Brain microvascular endothelial cell (primary cell): ENCODE data around the gene CSNK2A1.

Source experiments
- DNase-seq: peaks from one replicate; pipeline ENCODE4 v3.0.0-alpha.2; 2020
- H3K27ac ChIP-seq: fragments of 250-450 bp; sonication (Bioruptor Pico); 2 replicates; pipeline ENCODE4 v1.5.1; 2020; ENCODE audit warnings: mild to moderate bottlenecking, moderate library complexity
- H3K27me3 ChIP-seq: fragments of 250-450 bp; sonication (Bioruptor Pico); replicated peaks from 2 replicates; pipeline ENCODE4 v1.5.1; 2020; ENCODE audit warnings: mild to moderate bottlenecking
- H3K36me3 ChIP-seq: fragments of 250-450 bp; sonication (Bioruptor Pico); replicated peaks from 2 replicates; pipeline ENCODE4 v1.5.1; 2020; ENCODE audit warnings: mild to moderate bottlenecking
- H3K4me3 ChIP-seq: 2 replicates; pipeline ENCODE4 v1.5.1; 2011; ENCODE audit warnings: low read depth, mild to moderate bottlenecking, control low read depth, low read length, moderate library complexity
- in situ Hi-C: cut with HindIII; loops from 2 replicates; pipeline ENCODE4 v1.10.0; 2017; ENCODE audit warnings: low sequenced_read_pairs, low pct_ligation_motif_present
- TF ChIP-seq, protein P1 (sequence below): IDR thresholded peaks from 2 replicates; pipeline ENCODE4 v1.5.1; 2011; ENCODE audit warnings: low read depth, mild to moderate bottlenecking, moderate library complexity, low read length, control low read depth, inconsistent platforms; ENCODE audit errors: missing control alignments

Gene CSNK2A1

DNA sequence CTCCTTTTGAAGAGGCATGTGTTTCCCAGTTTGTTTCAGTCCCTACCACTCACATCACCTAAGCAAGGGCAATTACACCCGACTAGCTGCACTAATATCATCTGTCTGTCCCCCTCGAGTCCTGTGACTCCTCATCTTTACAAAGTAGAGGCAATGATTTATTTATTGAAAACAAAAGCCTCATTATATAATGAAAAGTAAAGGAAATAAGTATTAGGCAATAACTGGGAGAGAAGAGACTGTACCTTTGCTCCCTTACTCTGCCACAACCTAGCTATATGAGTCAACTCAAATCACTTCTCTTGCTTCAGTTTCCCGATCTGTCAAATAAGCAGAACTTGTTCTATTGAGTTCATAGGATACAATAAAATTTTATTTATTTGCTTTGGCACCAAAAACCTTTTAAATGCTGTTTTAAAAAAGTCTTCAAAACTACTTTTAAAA is 38.9 kb downstream of the CSNK2A1 start:
- DNase-seq: no peak
- in situ Hi-C loops: no loop called here
- Histone ChIP-seq H3K4me3 (no peak overlapping the region), H3K36me3 (peaks cover 63% of the 10 kb centered on the region), H3K27ac (no peak overlapping the region), H3K27me3 (no peaks in the 10 kb centered on the region)
- TF ChIP-seq, protein P1, sequence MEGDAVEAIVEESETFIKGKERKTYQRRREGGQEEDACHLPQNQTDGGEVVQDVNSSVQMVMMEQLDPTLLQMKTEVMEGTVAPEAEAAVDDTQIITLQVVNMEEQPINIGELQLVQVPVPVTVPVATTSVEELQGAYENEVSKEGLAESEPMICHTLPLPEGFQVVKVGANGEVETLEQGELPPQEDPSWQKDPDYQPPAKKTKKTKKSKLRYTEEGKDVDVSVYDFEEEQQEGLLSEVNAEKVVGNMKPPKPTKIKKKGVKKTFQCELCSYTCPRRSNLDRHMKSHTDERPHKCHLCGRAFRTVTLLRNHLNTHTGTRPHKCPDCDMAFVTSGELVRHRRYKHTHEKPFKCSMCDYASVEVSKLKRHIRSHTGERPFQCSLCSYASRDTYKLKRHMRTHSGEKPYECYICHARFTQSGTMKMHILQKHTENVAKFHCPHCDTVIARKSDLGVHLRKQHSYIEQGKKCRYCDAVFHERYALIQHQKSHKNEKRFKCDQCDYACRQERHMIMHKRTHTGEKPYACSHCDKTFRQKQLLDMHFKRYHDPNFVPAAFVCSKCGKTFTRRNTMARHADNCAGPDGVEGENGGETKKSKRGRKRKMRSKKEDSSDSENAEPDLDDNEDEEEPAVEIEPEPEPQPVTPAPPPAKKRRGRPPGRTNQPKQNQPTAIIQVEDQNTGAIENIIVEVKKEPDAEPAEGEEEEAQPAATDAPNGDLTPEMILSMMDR: no peak

DNA sequence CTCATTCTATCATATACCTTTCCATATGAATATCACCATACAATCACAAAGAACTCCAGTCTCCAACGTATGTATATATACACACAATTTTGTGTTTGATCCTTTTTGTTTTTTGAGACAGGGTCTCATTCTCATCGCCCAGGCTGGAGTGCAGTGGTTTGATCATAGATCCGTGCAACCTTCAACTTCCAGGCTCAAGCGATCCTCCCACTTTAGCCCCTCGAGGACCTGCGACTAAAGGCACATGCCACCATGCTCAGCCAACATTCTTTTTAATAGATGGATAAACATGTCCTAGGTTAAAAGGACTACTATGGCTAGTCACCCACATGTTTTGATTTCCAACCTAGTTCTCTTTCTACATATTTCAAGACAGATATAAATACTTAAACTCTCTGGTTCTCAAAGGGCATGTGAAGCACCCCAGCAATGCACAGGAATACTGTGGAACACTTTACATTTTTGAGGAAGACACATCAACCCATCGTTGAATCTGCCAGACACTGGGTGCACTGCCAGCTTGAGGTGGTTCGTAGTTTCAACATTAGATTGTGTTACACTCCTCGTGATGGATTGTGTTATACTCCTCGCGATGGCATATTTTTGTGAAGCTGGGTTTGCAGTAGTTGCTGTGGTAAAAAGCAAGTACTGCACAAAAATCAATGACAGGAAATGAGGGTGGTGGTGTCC is 40.4 kb downstream of the CSNK2A1 start:
- Histone ChIP-seq H3K36me3 (peaks cover 73% of the 10 kb centered on the region), H3K27me3 (no peaks in the 10 kb centered on the region), H3K4me3 (no peak overlapping the region), H3K27ac (no peak overlapping the region)
- no peak for DNase-seq
- in situ Hi-C loops: no loop called here
- TF ChIP-seq, protein P1: no peak

DNA sequence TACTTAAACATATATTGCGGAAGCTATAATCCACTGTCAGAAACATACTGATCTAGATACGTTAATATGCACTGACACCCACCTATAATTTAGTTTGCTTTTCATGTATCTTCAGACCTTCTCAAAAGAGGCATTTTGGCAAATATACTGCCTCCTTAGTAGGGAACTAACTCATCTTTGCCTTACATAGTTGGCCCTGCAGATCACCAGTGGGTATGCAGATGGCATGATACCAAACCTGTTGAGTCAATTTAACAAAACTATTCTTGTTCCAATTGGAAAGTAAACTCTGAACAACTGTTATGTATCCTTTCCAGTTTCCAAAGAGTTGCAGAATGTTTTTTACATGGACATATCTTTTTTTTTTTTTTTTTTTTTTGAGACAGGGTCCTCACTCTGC is 45.6 kb downstream of the CSNK2A1 start:
- in situ Hi-C loops: no loop called here
- Histone ChIP-seq H3K36me3 (peaks cover 71% of the 10 kb centered on the region), H3K4me3 (no peak overlapping the region), H3K27me3 (no peaks in the 10 kb centered on the region), H3K27ac (no peak overlapping the region)
- TF ChIP-seq, protein P1: no peak
- no peak for DNase-seq

DNA sequence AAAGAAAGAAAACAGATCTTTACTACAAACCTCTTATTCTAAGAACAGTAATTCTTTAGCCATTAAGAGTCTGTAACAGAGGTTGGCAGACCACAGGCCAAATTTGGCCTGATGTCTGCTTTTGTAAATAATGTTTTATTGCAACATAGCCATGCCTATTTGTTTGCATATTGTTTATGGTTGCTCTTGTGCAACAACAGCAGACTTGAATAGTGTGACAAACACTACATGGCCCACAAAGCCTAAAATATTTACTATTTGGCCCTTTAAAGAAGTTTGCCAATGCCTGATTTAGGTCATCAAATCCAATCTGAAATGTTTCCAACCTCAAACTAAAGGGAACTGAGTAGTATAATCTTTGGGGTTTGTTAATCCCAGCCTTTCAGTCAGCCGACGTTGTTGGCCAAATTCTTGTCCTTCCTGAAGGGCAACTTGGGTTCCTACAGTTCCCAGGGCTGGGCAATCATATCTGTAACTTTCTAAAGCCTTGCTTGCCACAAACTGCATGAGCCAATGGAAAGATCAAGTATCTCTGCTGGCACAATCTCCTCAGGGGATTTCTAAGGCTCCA is 47.4 kb downstream of the CSNK2A1 start:
- in situ Hi-C loops: no loop called here
- TF ChIP-seq, protein P1: no peak
- Histone ChIP-seq H3K4me3 (no peak overlapping the region), H3K36me3 (peaks cover 75% of the 10 kb centered on the region), H3K27ac (no peak overlapping the region), H3K27me3 (no peaks in the 10 kb centered on the region)
- DNase-seq: no peak

DNA sequence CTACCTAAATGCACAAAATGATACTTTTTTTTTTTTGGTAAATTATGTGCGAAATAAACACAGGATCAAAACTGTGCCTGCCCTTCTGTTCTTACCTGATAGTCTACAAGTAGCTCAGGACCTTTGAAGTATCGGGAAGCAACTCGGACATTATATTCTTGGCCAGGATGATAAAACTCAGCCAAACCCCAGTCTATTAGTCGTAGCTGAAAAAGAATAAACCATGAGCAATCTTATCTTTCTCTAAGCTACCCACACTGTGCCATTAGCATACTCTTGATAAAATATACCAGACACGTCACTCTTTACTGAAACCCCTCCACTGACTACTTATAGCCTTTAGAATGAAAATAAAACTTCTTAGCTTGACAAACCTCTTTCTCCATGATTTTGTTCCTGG is 51.4 kb downstream of the CSNK2A1 start:
- H3K4me3 ChIP-seq: no peak overlapping the region
- DNase-seq: no peak
- TF ChIP-seq, protein P1: no peak
- H3K36me3 ChIP-seq: peaks cover 80% of the 10 kb centered on the region
- in situ Hi-C loops: no loop called here
- H3K27ac ChIP-seq: no peak overlapping the region
- H3K27me3 ChIP-seq: no peaks in the 10 kb centered on the region

DNA sequence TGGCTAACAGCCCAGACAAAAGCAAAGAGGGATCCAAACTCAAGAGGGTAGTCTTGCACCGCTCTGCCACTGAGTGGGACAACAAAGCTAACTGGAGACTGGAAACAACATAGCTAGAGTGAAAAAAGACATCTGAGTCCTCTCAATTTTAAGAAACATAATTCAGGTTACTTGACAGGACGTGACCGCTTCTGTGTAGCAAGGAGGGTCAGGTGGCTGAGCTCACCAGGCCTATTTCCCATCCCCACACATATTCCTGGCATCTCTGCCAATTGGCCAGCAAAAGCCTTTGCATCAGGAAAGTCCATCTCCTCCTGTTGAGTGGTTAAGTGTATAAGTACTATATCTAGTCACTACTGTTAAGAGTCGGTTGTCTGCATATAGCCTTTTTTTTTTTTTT is 55.9 kb downstream of the CSNK2A1 start:
- TF ChIP-seq, protein P1: no peak
- in situ Hi-C loops: no loop called here
- Histone ChIP-seq H3K27ac (no peak overlapping the region), H3K36me3 (peaks cover 82% of the 10 kb centered on the region), H3K4me3 (no peak overlapping the region), H3K27me3 (no peaks in the 10 kb centered on the region)
- no peak for DNase-seq
